HEK293 (cell line): Measurements from ENCODE around the gene FREM1.

Experiments
- CTCF ChIA-PET: fragments of 350-600 bp; formaldehyde crosslinking; extraction: SDS; loops from one replicate; lab custom pipeline; 2021; ENCODE audit warnings: antibody characterized with exemption; lab: Yijun Ruan, JAX
- POLR2A ChIA-PET: fragments of 300-600 bp; formaldehyde crosslinking; extraction: SDS; loops from one replicate; lab custom pipeline; 2020; ENCODE audit warnings: antibody characterized with exemption, inconsistent platforms; lab: Yijun Ruan, JAX
- H3K27ac ChIP-seq: fragments of 200-500 bp; sonication (Bioruptor generic); 2 replicates; pipeline ENCODE4 v1.5.1; 2014; ENCODE audit warnings: low read depth, low read length, control low read depth, inconsistent platforms; ENCODE audit errors: extremely low read depth
- H3K36me3 ChIP-seq, 2 experiments: fragments of 200-500 bp in 1 of 2; sonication (Bioruptor generic) in 1 of 2; 1 replicate in 1 of 2; 2 replicates in 1 of 2; pipeline ENCODE4 v1.5.1; 2014 to 2017; ENCODE audit warnings: inconsistent platforms in 2 of 2, low read length in 2 of 2; ENCODE audit not compliant: control insufficient read depth in 2 of 2, insufficient read depth in 1 of 2
- H3K4me1 ChIP-seq: fragments of 200-500 bp; sonication (Bioruptor generic); 2 replicates; pipeline ENCODE4 v1.5.1; 2014; ENCODE audit warnings: mild to moderate bottlenecking, low read length, inconsistent platforms; ENCODE audit not compliant: control insufficient read depth, insufficient read depth
- H3K4me3 ChIP-seq: 2 replicates; pipeline ENCODE4 v1.5.1; 2011; ENCODE audit warnings: low read depth, mild to moderate bottlenecking, control low read depth, low read length, moderate library complexity
- H3K9me3 ChIP-seq: fragments of 200-500 bp; sonication (Bioruptor generic); 2 replicates; pipeline ENCODE4 v1.5.1; 2014; ENCODE audit warnings: low read depth, low read length, inconsistent platforms; ENCODE audit not compliant: control insufficient read depth, insufficient read depth
- KLF7 ChIP-seq: fragments of 450-650 bp; formaldehyde crosslinking; IDR thresholded peaks from 2 replicates; pipeline ENCODE4 v1.5.1; 2016; ENCODE audit warnings: missing biosample characterization, missing genetic modification characterization, borderline replicate concordance
- MEIS1 ChIP-seq: sonication (generic); formaldehyde crosslinking; IDR thresholded peaks from 2 replicates; pipeline ENCODE4 v1.8.1; 2022; ENCODE audit warnings: missing genetic modification reagents, mild to moderate bottlenecking, borderline replicate concordance
- PRDM10 ChIP-seq: fragments of 450-650 bp; formaldehyde crosslinking; IDR thresholded peaks from 2 replicates; pipeline ENCODE4 v1.5.1; 2016; ENCODE audit warnings: missing biosample characterization, missing genetic modification characterization
- YY2 ChIP-seq: fragments of 450-650 bp; formaldehyde crosslinking; IDR thresholded peaks from 2 replicates; pipeline ENCODE4 v1.5.1; 2016; ENCODE audit warnings: missing biosample characterization, missing genetic modification characterization
- ZBTB1 ChIP-seq: fragments of 450-650 bp; formaldehyde crosslinking; IDR thresholded peaks from 2 replicates; pipeline ENCODE4 v1.5.1; 2016; ENCODE audit warnings: missing biosample characterization, missing genetic modification characterization
- ZBTB48 ChIP-seq: fragments of 450-650 bp; formaldehyde crosslinking; IDR thresholded peaks from 2 replicates; pipeline ENCODE4 v1.5.1; 2016; ENCODE audit warnings: missing biosample characterization, missing genetic modification characterization
- ZBTB6 ChIP-seq: fragments of 450-650 bp; formaldehyde crosslinking; IDR thresholded peaks from 2 replicates; pipeline ENCODE4 v1.5.1; 2017; ENCODE audit warnings: missing biosample characterization, missing genetic modification characterization
- ZEB2 ChIP-seq: fragments of 450-650 bp; formaldehyde crosslinking; IDR thresholded peaks from 2 replicates; pipeline ENCODE4 v1.5.1; 2016; ENCODE audit warnings: missing biosample characterization, missing genetic modification characterization
- ZNF157 ChIP-seq: fragments of 450-650 bp; formaldehyde crosslinking; IDR thresholded peaks from 2 replicates; pipeline ENCODE4 v1.5.1; 2016; ENCODE audit warnings: missing biosample characterization, missing genetic modification characterization
- ZNF169 ChIP-seq: fragments of 450-650 bp; formaldehyde crosslinking; IDR thresholded peaks from 2 replicates; pipeline ENCODE4 v1.5.1; 2016; ENCODE audit warnings: missing biosample characterization, missing genetic modification characterization
- ZNF174 ChIP-seq: fragments of 450-650 bp; formaldehyde crosslinking; IDR thresholded peaks from 2 replicates; pipeline ENCODE4 v1.5.0; 2017; ENCODE audit warnings: missing biosample characterization, mild to moderate bottlenecking, missing genetic modification characterization
- ZNF2 ChIP-seq: fragments of 450-650 bp; formaldehyde crosslinking; IDR thresholded peaks from 2 replicates; pipeline ENCODE4 v1.5.1; 2016; ENCODE audit warnings: missing biosample characterization, missing genetic modification characterization
- ZNF211 ChIP-seq: fragments of 450-650 bp; formaldehyde crosslinking; IDR thresholded peaks from 2 replicates; pipeline ENCODE4 v1.5.1; 2016; ENCODE audit warnings: low read depth, missing biosample characterization, missing genetic modification characterization
- ZNF214 ChIP-seq: fragments of 450-650 bp; formaldehyde crosslinking; IDR thresholded peaks from 2 replicates; pipeline ENCODE4 v1.5.1; 2017; ENCODE audit warnings: missing biosample characterization, mild to moderate bottlenecking, missing genetic modification characterization, borderline replicate concordance
- ZNF23 ChIP-seq: fragments of 450-650 bp; formaldehyde crosslinking; IDR thresholded peaks from 2 replicates; pipeline ENCODE4 v1.5.1; 2016; ENCODE audit warnings: missing biosample characterization, missing genetic modification characterization, borderline replicate concordance
- ZNF514 ChIP-seq: fragments of 450-650 bp; formaldehyde crosslinking; IDR thresholded peaks from 2 replicates; pipeline ENCODE4 v1.5.1; 2016; ENCODE audit warnings: missing biosample characterization, missing genetic modification characterization
- ZNF529 ChIP-seq: fragments of 450-650 bp; formaldehyde crosslinking; IDR thresholded peaks from 2 replicates; pipeline ENCODE4 v1.5.1; 2017; ENCODE audit warnings: missing genetic modification characterization, missing biosample characterization; ENCODE audit not compliant: insufficient replicate concordance
- ZNF530 ChIP-seq: fragments of 450-650 bp; formaldehyde crosslinking; IDR thresholded peaks from 2 replicates; pipeline ENCODE4 v1.5.1; 2016; ENCODE audit warnings: low read depth, missing biosample characterization, missing genetic modification characterization
- ZNF558 ChIP-seq: fragments of 450-650 bp; formaldehyde crosslinking; IDR thresholded peaks from 2 replicates; pipeline ENCODE4 v1.5.1; 2016; ENCODE audit warnings: missing biosample characterization, missing genetic modification characterization
- ZNF777 ChIP-seq: fragments of 450-650 bp; formaldehyde crosslinking; IDR thresholded peaks from 2 replicates; pipeline ENCODE4 v1.5.1; 2017; ENCODE audit warnings: missing biosample characterization, missing genetic modification characterization, borderline replicate concordance
- ZSCAN16 ChIP-seq: fragments of 450-650 bp; formaldehyde crosslinking; IDR thresholded peaks from 2 replicates; pipeline ENCODE4 v1.5.1; 2016; ENCODE audit warnings: missing biosample characterization, missing genetic modification characterization
- TF ChIP-seq, protein P1 (sequence below): fragments of 450-650 bp; IDR thresholded peaks from 2 replicates; pipeline ENCODE4 v1.5.1; 2018; ENCODE audit warnings: missing biosample characterization, mild to moderate bottlenecking, missing genetic modification characterization

The FREM1 gene

DNA sequence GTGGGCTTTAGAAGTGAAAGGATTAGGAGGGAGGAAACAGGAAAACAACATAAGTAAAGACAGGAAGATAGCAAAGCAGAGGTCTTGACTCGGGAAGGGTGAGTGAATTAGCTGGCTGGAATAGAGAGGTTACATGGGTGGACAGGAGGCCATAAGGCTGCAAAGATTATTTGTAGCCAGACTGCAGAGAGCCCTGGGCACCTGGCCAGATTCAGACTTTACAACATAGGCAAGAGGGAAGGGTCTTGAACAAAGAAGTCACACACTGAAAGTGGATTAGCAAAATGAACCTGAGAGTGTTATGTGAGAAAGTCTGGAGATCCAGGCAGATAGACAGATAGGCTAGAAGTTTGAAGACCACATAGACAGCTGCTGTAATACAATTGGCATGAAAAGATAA, 158.0 kb downstream of the FREM1 start:
- ChIA-PET POLR2A (no interaction called here), CTCF (interaction anchor here (0.5 to 2.5 kb wide), 3 partner anchors 10 to 20 kb away, joined by 3 to 12 read pairs (median 3); no protein-coding TSS in a partner anchor)
- H3K27ac ChIP-seq: no peak overlapping the region
- no peaks in the 10 kb centered on the region for H3K9me3 ChIP-seq
- H3K4me3 ChIP-seq: no peak overlapping the region
- H3K36me3 ChIP-seq: no peaks in the 10 kb centered on the region
- TF ChIP-seq, protein P1, sequence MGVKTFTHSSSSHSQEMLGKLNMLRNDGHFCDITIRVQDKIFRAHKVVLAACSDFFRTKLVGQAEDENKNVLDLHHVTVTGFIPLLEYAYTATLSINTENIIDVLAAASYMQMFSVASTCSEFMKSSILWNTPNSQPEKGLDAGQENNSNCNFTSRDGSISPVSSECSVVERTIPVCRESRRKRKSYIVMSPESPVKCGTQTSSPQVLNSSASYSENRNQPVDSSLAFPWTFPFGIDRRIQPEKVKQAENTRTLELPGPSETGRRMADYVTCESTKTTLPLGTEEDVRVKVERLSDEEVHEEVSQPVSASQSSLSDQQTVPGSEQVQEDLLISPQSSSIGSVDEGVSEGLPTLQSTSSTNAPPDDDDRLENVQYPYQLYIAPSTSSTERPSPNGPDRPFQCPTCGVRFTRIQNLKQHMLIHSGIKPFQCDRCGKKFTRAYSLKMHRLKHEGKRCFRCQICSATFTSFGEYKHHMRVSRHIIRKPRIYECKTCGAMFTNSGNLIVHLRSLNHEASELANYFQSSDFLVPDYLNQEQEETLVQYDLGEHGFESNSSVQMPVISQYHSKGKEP (tag by site-specific recombination): no peak
- TF ChIP-seq ZNF174 (tag by site-specific recombination) (no peak), ZNF157 (tag by site-specific recombination) (no peak), ZBTB6 (tag by site-specific recombination) (no peak), ZNF23 (tag by site-specific recombination) (no peak), ZNF169 (no peak), ZEB2 (tag by site-specific recombination) (no peak), ZNF2 (tag by site-specific recombination) (no peak), ZNF514 (tag by site-specific recombination) (no peak), YY2 (tag by site-specific recombination) (no peak), ZNF529 (no peak), ZNF777 (no peak), ZBTB48 (tag by site-specific recombination) (no peak)
- TF ChIP-seq, all 188 proteins: peak for 0
- H3K4me1 ChIP-seq: no peaks in the 10 kb centered on the region

- CTCF ChIA-PET: interaction anchor here (2.5 kb wide), 1 partner anchor 18 kb away, joined by 12 read pairs; no protein-coding TSS in a partner anchor
- no peaks in the 10 kb centered on the region for H3K4me1 ChIP-seq
- POLR2A ChIA-PET: no interaction called here
- H3K27ac ChIP-seq: no peak overlapping the region
- TF ChIP-seq ZBTB1 (tag by site-specific recombination) (no peak), ZNF2 (tag by site-specific recombination) (no peak), MEIS1 (CRISPR knock-in tag) (no peak), ZNF211 (no peak), ZNF214 (tag by site-specific recombination) (no peak), ZSCAN16 (no peak), KLF7 (tag by site-specific recombination) (no peak), PRDM10 (tag by site-specific recombination) (no peak), ZNF558 (no peak), ZNF530 (tag by site-specific recombination) (no peak)
- H3K4me3 ChIP-seq: no peak overlapping the region
- H3K9me3 ChIP-seq: no peaks in the 10 kb centered on the region
- H3K36me3 ChIP-seq: peaks cover 0 to 6% of the 10 kb centered on the region in 2 experiments; a peak in 1 of 3 replicates
These were observed 159.4 kb downstream of the FREM1 start for GRCh38 chr9:14750821-14751220.
